Common myeloid progenitor, CD34-positive (primary cell): Measurements from ENCODE around the gene KNCN.

ENCODE experiments used
- CTCF ChIA-PET: fragments of 350-600 bp; sonication (Branson Sonifier 250); formaldehyde crosslinking; loops from one replicate; lab custom pipeline; 2021; ENCODE audit warnings: antibody characterized with exemption; lab: Charles Lee
- POLR2A ChIA-PET: fragments of 350-600 bp; sonication (Branson Sonifier 250); formaldehyde crosslinking; loops from one replicate; lab custom pipeline; 2021; ENCODE audit warnings: antibody characterized with exemption; lab: Charles Lee
- DNase-seq, 3 donors: peaks; one replicate each; pipeline versions ENCODE4 v3.0.0 to v3.0.0-alpha.2; 2013
- H3K27ac ChIP-seq, 2 experiments: 1 replicate in 1 of 2; 2 replicates in 1 of 2; pipeline ENCODE4 v1.7.0; 2013; ENCODE audit warnings: inconsistent platforms in 2 of 2, low read length in 2 of 2, mild to moderate bottlenecking in 2 of 2, low read depth in 1 of 2, moderate library complexity in 1 of 2; ENCODE audit not compliant: severe bottlenecking in 2 of 2, insufficient read depth in 1 of 2, poor library complexity in 1 of 2
- H3K27me3 ChIP-seq, 5 experiments: replicated peaks in 2 of 5; 1 replicate in 3 of 5; 2 replicates in 2 of 5; pipeline versions ENCODE4 v1.6.1 to v1.7.0; 2013; ENCODE audit warnings: low read length in 4 of 5, mild to moderate bottlenecking in 2 of 5, moderate library complexity in 2 of 5, inconsistent platforms in 1 of 5; ENCODE audit not compliant: insufficient read depth in 5 of 5, control insufficient read depth in 4 of 5
- H3K36me3 ChIP-seq, 4 experiments: 1 replicate in 2 of 4; 2 replicates in 2 of 4; pipeline versions ENCODE4 v1.6.1 to v1.7.0; 2013; ENCODE audit warnings: low read length in 3 of 4, control low read depth in 1 of 4, mild to moderate bottlenecking in 1 of 4; ENCODE audit not compliant: control insufficient read depth in 4 of 4, insufficient read depth in 4 of 4
- H3K4me1 ChIP-seq, 4 experiments: 1 replicate in 3 of 4; 2 replicates in 1 of 4; pipeline versions ENCODE4 v1.6.1 to v1.7.1; 2013; ENCODE audit warnings: low read length in 3 of 4, mild to moderate bottlenecking in 3 of 4, control low read depth in 1 of 4, inconsistent platforms in 1 of 4, moderate library complexity in 1 of 4; ENCODE audit not compliant: control insufficient read depth in 4 of 4, insufficient read depth in 4 of 4; ENCODE audit errors: control extremely low read depth in 1 of 4
- H3K4me3 ChIP-seq, 7 experiments: 1 replicate in 4 of 7; 2 replicates in 3 of 7; pipeline versions ENCODE4 v1.5.1 to v1.7.0; 2013; ENCODE audit warnings: mild to moderate bottlenecking in 7 of 7, low read length in 6 of 7, moderate library complexity in 6 of 7, inconsistent platforms in 2 of 7, low read depth in 2 of 7, control low read depth in 1 of 7; ENCODE audit not compliant: insufficient read depth in 4 of 7, control insufficient read depth in 1 of 7; ENCODE audit errors: extremely low read depth in 1 of 7
- H3K9me3 ChIP-seq, 5 experiments: 1 replicate in 4 of 5; 2 replicates in 1 of 5; pipeline versions ENCODE4 v1.6.1 to v1.7.1; 2013; ENCODE audit warnings: low read length in 4 of 5, mild to moderate bottlenecking in 2 of 5, inconsistent platforms in 1 of 5, low read depth in 1 of 5, moderate library complexity in 1 of 5; ENCODE audit not compliant: control insufficient read depth in 4 of 5, insufficient read depth in 2 of 5; ENCODE audit errors: control extremely low read depth in 1 of 5
- WGBS: methylation state at CpG from one replicate; pipeline ENCODE4 v1.1.5; 2013; ENCODE audit not compliant: insufficient coverage; 5-methylcytosine and 5-hydroxymethylcytosine counted together

Gene KNCN

GRCh38 chr1:46539972-46540371 lies 11.5 kb downstream of the KNCN start:
- CTCF ChIA-PET = interaction anchor here (1.0 to 1.4 kb wide), 3 partner anchors 10 to 93 kb away, joined by 4 to 6 read pairs (median 5); no protein-coding TSS in a partner anchor
- Histone ChIP-seq H3K9me3 (peaks cover 0 to 10% (median 0%) of the 10 kb centered on the region in 5 experiments), H3K27ac (no peak overlapping the region), H3K27me3 (peaks cover 2 to 65% (median 33%) of the 10 kb centered on the region in 5 experiments), H3K36me3 (no peaks in the 10 kb centered on the region), H3K4me3 (no peak overlapping the region), H3K4me1 (peaks cover 0 to 5% (median 0%) of the 10 kb centered on the region in 4 experiments)
- no peak for DNase-seq
- 94% methylated on average over 8 of the region's 9 CpGs for WGBS
- POLR2A ChIA-PET = interaction anchor here (0.6 kb wide), 1 partner anchor 118 kb away, joined by 3 read pairs; no protein-coding TSS in a partner anchor

GRCh38 chr1:46538147-46538546 lies 13.3 kb downstream of the KNCN start:
- DNase-seq = no peak
- Histone ChIP-seq H3K27me3 (peaks cover 9 to 65% (median 30%) of the 10 kb centered on the region in 5 experiments), H3K4me3 (no peak overlapping the region), H3K36me3 (no peaks in the 10 kb centered on the region), H3K4me1 (peaks cover 0 to 6% (median 2%) of the 10 kb centered on the region in 4 experiments), H3K9me3 (peaks cover 0 to 10% (median 0%) of the 10 kb centered on the region in 5 experiments), H3K27ac (no peak overlapping the region)
- ChIA-PET CTCF (interaction anchor here (1.4 to 1.7 kb wide), 2 partner anchors 9 to 91 kb away, joined by 4 read pairs; no protein-coding TSS in a partner anchor), POLR2A (no interaction called here)
- WGBS = 100% methylated on average over 1 of the region's 2 CpGs

GRCh38 chr1:46537651-46538050 lies 13.8 kb downstream of the KNCN start:
- CTCF ChIA-PET = interaction anchor here (0.9 to 1.7 kb wide), 3 partner anchors 10 to 91 kb away, joined by 3 to 4 read pairs (median 4); no protein-coding TSS in a partner anchor
- WGBS = 40% methylated on average over 1 of the region's 2 CpGs
- no peak for DNase-seq
- Histone ChIP-seq H3K27me3 (peaks cover 9 to 61% (median 29%) of the 10 kb centered on the region in 5 experiments), H3K4me3 (no peak overlapping the region), H3K36me3 (no peaks in the 10 kb centered on the region), H3K4me1 (peaks cover 0 to 8% (median 3%) of the 10 kb centered on the region in 4 experiments), H3K27ac (no peak overlapping the region), H3K9me3 (peaks cover 0 to 10% (median 0%) of the 10 kb centered on the region in 5 experiments)
- POLR2A ChIA-PET = no interaction called here

GRCh38 chr1:46536527-46536926 lies 14.9 kb downstream of the KNCN start:
- H3K36me3 ChIP-seq = no peaks in the 10 kb centered on the region
- H3K4me1 ChIP-seq = peaks cover 0 to 10% (median 4%) of the 10 kb centered on the region in 4 experiments
- ChIA-PET POLR2A (no interaction called here), CTCF (interaction anchor here (0.7 to 1.7 kb wide), 3 partner anchors 9 to 76 kb away, joined by 4 read pairs; no protein-coding TSS in a partner anchor)
- DNase-seq = no peak
- no peak overlapping the region for H3K27ac ChIP-seq
- no CpG with 5 or more reads among the region's 1 CpG for WGBS
- peaks cover 9 to 57% (median 25%) of the 10 kb centered on the region in 5 experiments for H3K27me3 ChIP-seq
- peaks cover 0 to 10% (median 0%) of the 10 kb centered on the region in 5 experiments for H3K9me3 ChIP-seq
- H3K4me3 ChIP-seq = no peak overlapping the region

GRCh38 chr1:46535063-46535462 lies 16.4 kb downstream of the KNCN start:
- peak in 1 of 3 donors; percentile 32 for DNase-seq
- H3K36me3 ChIP-seq = no peaks in the 10 kb centered on the region
- peaks cover 0 to 10% (median 0%) of the 10 kb centered on the region in 5 experiments for H3K9me3 ChIP-seq
- H3K4me1 ChIP-seq = peaks cover 0 to 10% (median 4%) of the 10 kb centered on the region in 4 experiments
- CTCF ChIA-PET = interaction anchor here (0.8 to 10.8 kb wide), 13 partner anchors 13 to 192 kb away, joined by 3 to 161 read pairs (median 4); partner anchors contain the start of gene MKNK1
- POLR2A ChIA-PET = no interaction called here
- no peak overlapping the region for H3K4me3 ChIP-seq
- H3K27ac ChIP-seq = no peak overlapping the region
- 91% methylated on average over 2 of the region's 2 CpGs for WGBS
- H3K27me3 ChIP-seq = peaks cover 9 to 63% (median 31%) of the 10 kb centered on the region in 5 experiments

GRCh38 chr1:46533179-46533864 lies 18.1 kb downstream of the KNCN start:
- H3K4me1 ChIP-seq = peaks cover 0 to 10% (median 4%) of the 10 kb centered on the region in 4 experiments
- DNase-seq = peak in 2 of 3 donors; percentile 69 to 75
- no peak overlapping the region for H3K27ac ChIP-seq
- CTCF ChIA-PET = interaction anchor here (0.7 to 10.8 kb wide), 11 partner anchors 15 to 190 kb away, joined by 3 to 161 read pairs (median 4); partner anchors contain the start of genes MKNK1 and MOB3C
- H3K27me3 ChIP-seq = peaks cover 9 to 71% (median 32%) of the 10 kb centered on the region in 5 experiments
- WGBS = 5% methylated on average over 62 of the region's 71 CpGs
- H3K9me3 ChIP-seq = peaks cover 0 to 10% (median 0%) of the 10 kb centered on the region in 5 experiments
- no peaks in the 10 kb centered on the region for H3K36me3 ChIP-seq
- H3K4me3 ChIP-seq = peak overlapping the region in 6 of 7 experiments; percentile 19 to 59 (median 43)
- POLR2A ChIA-PET = no interaction called here
